ENCODE data around the gene TLE3. TPM values are rescaled to one million over a fixed set of nuclear protein-coding genes. Genes with fewer than 3 reads are reported as not detected.

TLE3 gene
- polyA plus RNA-seq, 2 of the 4 experiments (the other 2 are of a cell fraction): 4.6 to 5.3 TPM

GRCh38 chr15:70099167-70099966 is 1.6 kb upstream of the TLE3 start (continued):
- peak; percentile 91 to 97 for TF ChIP-seq JUN (IDR thresholded peaks at IDR 0.05)
- no peak for TF ChIP-seq CHD4 (IDR thresholded peaks at IDR 0.05; ENCODE audit: borderline replicate concordance)
- TF ChIP-seq ZNF302 (CRISPR knock-in tag; IDR thresholded peaks at IDR 0.05): no peak
- TF ChIP-seq, protein P1, sequence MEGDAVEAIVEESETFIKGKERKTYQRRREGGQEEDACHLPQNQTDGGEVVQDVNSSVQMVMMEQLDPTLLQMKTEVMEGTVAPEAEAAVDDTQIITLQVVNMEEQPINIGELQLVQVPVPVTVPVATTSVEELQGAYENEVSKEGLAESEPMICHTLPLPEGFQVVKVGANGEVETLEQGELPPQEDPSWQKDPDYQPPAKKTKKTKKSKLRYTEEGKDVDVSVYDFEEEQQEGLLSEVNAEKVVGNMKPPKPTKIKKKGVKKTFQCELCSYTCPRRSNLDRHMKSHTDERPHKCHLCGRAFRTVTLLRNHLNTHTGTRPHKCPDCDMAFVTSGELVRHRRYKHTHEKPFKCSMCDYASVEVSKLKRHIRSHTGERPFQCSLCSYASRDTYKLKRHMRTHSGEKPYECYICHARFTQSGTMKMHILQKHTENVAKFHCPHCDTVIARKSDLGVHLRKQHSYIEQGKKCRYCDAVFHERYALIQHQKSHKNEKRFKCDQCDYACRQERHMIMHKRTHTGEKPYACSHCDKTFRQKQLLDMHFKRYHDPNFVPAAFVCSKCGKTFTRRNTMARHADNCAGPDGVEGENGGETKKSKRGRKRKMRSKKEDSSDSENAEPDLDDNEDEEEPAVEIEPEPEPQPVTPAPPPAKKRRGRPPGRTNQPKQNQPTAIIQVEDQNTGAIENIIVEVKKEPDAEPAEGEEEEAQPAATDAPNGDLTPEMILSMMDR (IDR thresholded peaks at IDR 0.05): no peak
- TF ChIP-seq, protein P2, sequence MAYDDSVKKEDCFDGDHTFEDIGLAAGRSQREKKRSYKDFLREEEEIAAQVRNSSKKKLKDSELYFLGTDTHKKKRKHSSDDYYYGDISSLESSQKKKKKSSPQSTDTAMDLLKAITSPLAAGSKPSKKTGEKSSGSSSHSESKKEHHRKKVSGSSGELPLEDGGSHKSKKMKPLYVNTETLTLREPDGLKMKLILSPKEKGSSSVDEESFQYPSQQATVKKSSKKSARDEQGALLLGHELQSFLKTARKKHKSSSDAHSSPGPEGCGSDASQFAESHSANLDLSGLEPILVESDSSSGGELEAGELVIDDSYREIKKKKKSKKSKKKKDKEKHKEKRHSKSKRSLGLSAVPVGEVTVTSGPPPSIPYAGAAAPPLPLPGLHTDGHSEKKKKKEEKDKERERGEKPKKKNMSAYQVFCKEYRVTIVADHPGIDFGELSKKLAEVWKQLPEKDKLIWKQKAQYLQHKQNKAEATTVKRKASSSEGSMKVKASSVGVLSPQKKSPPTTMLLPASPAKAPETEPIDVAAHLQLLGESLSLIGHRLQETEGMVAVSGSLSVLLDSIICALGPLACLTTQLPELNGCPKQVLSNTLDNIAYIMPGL (CRISPR knock-in tag; IDR thresholded peaks at IDR 0.05; ENCODE audit: borderline replicate concordance): no peak
- no peak for TF ChIP-seq BHLHE40 (IDR thresholded peaks at IDR 0.05; ENCODE audit: low read depth, low read length)
- TF ChIP-seq PHF8 (IDR thresholded peaks at IDR 0.05; ENCODE audit: borderline replicate concordance, low read depth): peak; percentile 77; the same call in 1 of the 2 replicates
- TF ChIP-seq ZFP36 (IDR thresholded peaks at IDR 0.05; ENCODE audit: borderline replicate concordance, partially characterized antibody): no peak
- no peak for TF ChIP-seq KDM5A (IDR thresholded peaks at IDR 0.05)
- peak; percentile 68; the same call in 1 of the 2 replicates for TF ChIP-seq MYC (IDR thresholded peaks at IDR 0.05; ENCODE audit: borderline replicate concordance, low read length)
- TF ChIP-seq USF2 (IDR thresholded peaks at IDR 0.05): peak; percentile 90
- peak; percentile 80; the same call in 1 of the 2 replicates for TF ChIP-seq HOXA7 (CRISPR knock-in tag; IDR thresholded peaks at IDR 0.05)
- no peak for TF ChIP-seq FOXS1 (CRISPR knock-in tag; IDR thresholded peaks at IDR 0.05)
- TF ChIP-seq NR3C1 (IDR thresholded peaks at IDR 0.05): no peak
- peak; percentile 85 for TF ChIP-seq POLR2A (IDR thresholded peaks at IDR 0.05; ENCODE audit: low read length)
- no peak for TF ChIP-seq ZC3H11A (IDR thresholded peaks at IDR 0.05)
- no peak for TF ChIP-seq CHD2 (IDR thresholded peaks at IDR 0.05; ENCODE audit: low read length, partially characterized antibody)
- no peak for TF ChIP-seq TFCP2L1 (CRISPR knock-in tag; IDR thresholded peaks at IDR 0.05)
- no peak for TF ChIP-seq EP300 (IDR thresholded peaks at IDR 0.05)
- TF ChIP-seq CEBPB (IDR thresholded peaks at IDR 0.05): no peak; a peak in 1 of 4 replicates
- no peak for TF ChIP-seq REST (IDR thresholded peaks at IDR 0.05)
- peak; percentile 87 for TF ChIP-seq TP53 (CRISPR knock-in tag; IDR thresholded peaks at IDR 0.05)
- TF ChIP-seq HDAC2 (IDR thresholded peaks at IDR 0.05): no peak
- TF ChIP-seq E2F6 (IDR thresholded peaks at IDR 0.05; ENCODE audit: borderline replicate concordance, low read depth): no peak; the same call in none of the 2 replicates
- TF ChIP-seq ESRRA (IDR thresholded peaks at IDR 0.05; ENCODE audit: borderline replicate concordance, low read length): no peak
- no peak for TF ChIP-seq NFE2L2 (conservative IDR thresholded peaks at IDR 0.05; ENCODE audit: low read length)
- TF ChIP-seq, protein P3, sequence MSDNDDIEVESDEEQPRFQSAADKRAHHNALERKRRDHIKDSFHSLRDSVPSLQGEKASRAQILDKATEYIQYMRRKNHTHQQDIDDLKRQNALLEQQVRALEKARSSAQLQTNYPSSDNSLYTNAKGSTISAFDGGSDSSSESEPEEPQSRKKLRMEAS (IDR thresholded peaks at IDR 0.05): peak; percentile 80
- TF ChIP-seq FOSB (CRISPR knock-in tag; IDR thresholded peaks at IDR 0.05): no peak
- no peak for TF ChIP-seq KDM1A (IDR thresholded peaks at IDR 0.05; ENCODE audit: low read depth)
- TF ChIP-seq HOXB5 (CRISPR knock-in tag; IDR thresholded peaks at IDR 0.05): peak; percentile 80; the same call in 1 of the 2 replicates
- TF ChIP-seq SMC3 (IDR thresholded peaks at IDR 0.05): no peak
- TF ChIP-seq EHMT2 (IDR thresholded peaks at IDR 0.05; ENCODE audit: low read depth): no peak
- no peak for TF ChIP-seq RFX5 (IDR thresholded peaks at IDR 0.05)
- no peak for TF ChIP-seq CBX2 (IDR thresholded peaks at IDR 0.05; ENCODE audit: borderline replicate concordance, low read depth)

All from A549 (cell line).